Measurements from ENCODE around the gene MYOM1.

MYOM1 gene

DNA sequence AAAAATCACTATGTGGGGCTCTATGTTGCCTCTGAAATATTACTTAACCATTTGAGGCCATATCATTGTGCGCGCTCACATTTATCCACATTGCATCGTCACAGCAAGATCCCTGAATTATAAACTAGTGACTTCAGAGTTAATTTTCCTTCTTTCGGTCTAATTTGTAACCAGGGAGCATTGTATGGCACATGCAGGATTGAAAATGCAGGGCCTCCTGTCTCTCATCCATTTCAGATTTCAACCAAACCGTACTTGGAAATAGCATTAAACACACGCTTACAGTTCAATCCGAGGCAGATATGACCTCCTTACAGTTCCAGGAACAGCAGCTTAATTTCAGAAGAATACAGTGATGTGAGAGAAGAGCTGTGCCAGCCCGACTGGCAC, 532 bp downstream of the MYOM1 start:
- no peak for TF ChIP-seq GATA3 (IDR thresholded peaks at IDR 0.05; ENCODE audit: low read depth, low read length)
- no peak for TF ChIP-seq GATA2 (IDR thresholded peaks at IDR 0.05; ENCODE audit: low read depth, low read length)

DNA sequence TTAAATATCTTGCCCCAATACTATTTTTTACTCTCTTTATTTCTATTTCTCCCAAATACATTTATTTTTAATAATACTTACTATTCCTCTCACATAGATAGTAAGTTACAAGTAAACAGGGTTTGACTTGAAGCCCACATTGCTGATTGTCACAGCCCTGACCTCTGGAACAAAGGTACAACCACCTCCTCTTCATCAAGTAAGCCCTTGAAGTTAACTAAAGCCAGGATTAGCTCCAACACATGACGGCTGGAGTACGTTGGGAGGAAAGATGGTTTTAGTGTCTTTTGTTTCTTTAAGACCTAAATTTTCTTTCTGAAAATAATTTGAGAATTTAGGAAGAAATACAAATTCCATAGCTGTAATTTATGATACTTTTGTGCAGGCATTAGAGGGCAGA, 949 bp downstream of the MYOM1 start:
- TF ChIP-seq GATA2 (IDR thresholded peaks at IDR 0.05; ENCODE audit: low read depth, low read length) (no peak), GATA3 (IDR thresholded peaks at IDR 0.05; ENCODE audit: low read depth, low read length) (no peak)

DNA sequence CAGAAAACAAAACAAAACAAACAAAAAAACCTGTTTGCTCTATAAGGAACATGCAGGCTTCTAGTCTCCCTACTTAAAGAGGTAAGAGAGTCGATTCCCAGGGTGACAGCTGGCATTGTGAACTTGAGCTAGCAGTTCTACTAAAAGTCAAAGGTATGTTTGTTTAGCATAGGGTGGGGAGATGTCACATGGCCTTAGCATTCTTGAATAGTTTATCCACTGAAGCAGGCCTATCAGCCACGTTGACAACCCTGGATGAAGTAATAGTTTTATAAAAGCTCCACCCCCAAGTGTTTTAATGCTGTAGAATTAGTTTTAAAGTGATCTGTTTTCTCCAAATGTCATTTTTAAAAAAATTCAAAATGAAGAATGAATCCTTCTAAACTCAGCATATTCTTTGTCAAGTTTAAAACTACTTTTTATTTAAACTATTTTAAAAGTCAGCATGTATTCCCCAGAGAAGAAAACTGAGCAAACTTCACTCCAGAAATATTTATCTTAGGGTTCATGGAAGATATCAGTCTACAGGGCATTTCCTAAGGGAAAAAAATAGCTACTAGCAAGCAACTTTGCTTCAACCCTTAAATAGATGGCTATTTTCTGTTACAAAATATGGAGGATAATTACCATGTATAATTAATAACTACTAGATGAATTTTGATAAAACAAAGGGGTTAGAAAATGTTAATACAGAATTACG, 1.7 kb downstream of the MYOM1 start:
- TF ChIP-seq GATA3 (IDR thresholded peaks at IDR 0.05; ENCODE audit: low read depth, low read length): no peak
- TF ChIP-seq GATA2 (IDR thresholded peaks at IDR 0.05; ENCODE audit: low read depth, low read length): no peak

DNA sequence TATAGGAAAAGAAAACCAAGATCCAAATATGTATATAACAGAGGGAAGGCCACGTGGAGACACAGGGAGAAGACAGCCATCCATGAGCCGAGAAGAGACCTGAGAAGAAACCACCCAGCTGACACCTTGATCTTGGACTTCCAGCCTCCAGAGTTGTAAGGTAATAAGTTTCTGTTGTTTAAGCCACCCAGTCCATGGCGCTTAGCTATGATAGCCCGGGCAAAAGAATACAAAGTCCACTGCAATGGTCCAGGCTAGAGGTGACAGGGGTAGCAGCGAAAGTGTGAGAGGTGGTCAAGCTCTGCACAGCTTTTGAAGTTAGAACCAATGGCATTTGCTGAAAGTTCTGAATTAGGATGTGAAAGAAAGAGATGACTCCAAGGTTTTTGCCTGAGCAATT, 2.8 kb downstream of the MYOM1 start:
- TF ChIP-seq GATA2 (IDR thresholded peaks at IDR 0.05; ENCODE audit: low read depth, low read length): no peak
- no peak for TF ChIP-seq GATA3 (IDR thresholded peaks at IDR 0.05; ENCODE audit: low read depth, low read length)

DNA sequence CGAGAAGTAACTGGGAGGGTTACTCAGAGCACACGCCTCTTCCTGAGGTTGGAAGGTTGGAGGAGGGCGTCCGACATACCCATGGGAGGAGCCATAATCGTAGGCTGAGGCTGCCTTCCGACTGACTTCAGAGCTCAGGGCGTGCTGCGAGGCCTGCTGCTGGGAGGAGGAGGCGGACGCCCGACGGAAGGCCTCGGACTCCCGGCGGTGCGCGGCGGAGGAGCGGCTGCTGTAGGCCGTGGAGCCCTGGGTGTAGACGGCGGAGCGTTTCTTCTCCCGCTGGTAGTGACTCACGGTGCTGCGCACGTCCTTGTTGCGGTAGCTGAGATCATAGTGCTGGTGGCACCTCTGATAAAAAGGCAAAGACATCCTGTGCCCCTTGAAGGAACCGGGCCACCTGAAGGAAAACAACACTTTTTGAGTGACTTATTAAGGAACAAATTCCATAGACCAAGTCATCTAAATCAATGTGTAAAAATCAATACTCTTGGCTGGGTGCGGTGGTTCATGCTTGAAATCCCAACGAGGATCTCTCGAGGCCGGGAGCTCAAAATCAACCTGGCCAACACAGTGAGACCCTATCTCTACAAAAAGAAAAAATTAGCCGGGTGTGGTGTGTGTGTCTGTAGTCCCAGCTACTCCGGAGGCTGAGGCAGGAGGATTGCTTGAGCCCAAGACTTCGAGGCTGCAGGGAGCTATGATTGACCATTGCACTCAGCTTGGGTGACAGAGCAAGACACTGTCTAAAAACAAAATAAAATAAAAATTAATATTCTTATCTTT, 4.7 kb downstream of the MYOM1 start:
- TF ChIP-seq GATA3 (IDR thresholded peaks at IDR 0.05; ENCODE audit: low read depth, low read length): no peak
- no peak for TF ChIP-seq GATA2 (IDR thresholded peaks at IDR 0.05; ENCODE audit: low read depth, low read length)

- no peak for TF ChIP-seq GATA3 (IDR thresholded peaks at IDR 0.05; ENCODE audit: low read depth, low read length)
- no peak for TF ChIP-seq GATA2 (IDR thresholded peaks at IDR 0.05; ENCODE audit: low read depth, low read length)
Measured at GRCh38 chr18:3213300-3214059, 6.3 kb downstream of the MYOM1 start.

GRCh38 chr18:3212657-3213056, 7.1 kb downstream of the MYOM1 start:
- no peak for TF ChIP-seq GATA2 (IDR thresholded peaks at IDR 0.05; ENCODE audit: low read depth, low read length)
- TF ChIP-seq GATA3 (IDR thresholded peaks at IDR 0.05; ENCODE audit: low read depth, low read length): no peak

DNA sequence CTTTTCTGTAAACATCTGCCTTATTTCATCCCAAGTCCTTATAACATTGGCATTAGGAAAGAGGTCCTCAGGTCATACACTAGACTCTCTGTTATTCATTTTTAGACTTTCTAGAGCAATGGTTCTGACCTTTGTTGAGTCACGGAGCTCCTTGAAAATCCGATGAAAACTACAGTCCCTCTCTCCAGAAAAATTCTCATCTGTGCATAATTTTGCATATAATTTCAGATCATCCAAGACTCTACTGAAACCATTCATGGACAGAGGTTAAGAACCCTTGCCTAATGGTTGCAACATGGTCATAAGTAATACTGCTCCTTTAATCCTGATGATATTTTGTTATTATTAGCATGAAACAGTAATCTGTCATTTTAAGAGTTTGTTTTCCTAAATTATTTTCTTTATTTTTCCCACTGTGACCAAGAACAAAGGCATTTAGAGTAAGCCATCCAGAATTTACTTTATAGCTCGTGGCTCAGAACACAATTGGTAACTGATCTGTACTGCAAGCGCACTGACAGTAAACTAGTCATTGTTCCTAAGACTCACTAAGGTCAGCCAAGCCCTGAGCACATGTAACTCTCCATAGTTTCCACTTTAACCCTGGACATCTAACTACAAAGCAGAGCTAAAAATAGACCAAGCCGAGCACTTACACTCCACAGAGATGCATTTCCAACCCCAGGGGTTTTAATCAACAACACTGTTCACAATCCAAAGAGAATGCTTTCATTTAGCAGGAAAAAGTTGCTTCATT, 8.4 kb downstream of the MYOM1 start:
- TF ChIP-seq GATA3 (IDR thresholded peaks at IDR 0.05; ENCODE audit: low read depth, low read length): no peak
- TF ChIP-seq GATA2 (IDR thresholded peaks at IDR 0.05; ENCODE audit: low read depth, low read length): no peak

DNA sequence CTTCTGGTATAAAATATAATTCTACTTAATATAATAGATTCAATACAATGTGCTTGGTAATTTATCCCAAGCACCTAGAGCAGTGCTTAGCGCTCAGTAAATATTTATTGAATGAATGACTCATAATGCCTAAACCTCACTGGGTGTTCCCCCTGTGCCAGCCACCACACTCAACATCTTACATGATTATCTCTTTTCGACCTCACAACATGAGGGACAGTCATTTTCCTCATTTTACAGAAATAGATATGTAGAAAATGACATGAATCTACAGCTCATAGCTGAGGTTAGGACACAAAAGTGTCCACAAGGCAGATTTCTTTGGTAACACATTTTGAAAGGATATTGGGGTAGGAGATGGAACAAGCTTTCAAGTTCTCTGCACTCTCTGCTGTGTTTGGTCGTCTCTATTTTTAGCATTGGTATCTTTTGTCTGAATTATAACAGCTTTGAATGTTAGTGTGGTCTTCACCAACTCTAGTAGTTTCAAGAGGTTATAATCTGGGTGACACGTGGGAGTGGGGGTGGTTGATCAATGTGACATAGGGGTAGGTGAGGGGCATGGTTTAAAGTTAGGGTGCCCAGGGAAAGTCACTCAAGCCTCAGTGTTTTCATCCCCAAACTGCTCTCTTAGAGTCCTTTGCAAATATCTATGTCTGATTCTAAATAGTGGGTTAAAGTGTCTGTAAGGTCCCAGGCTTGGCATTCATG, 9.8 kb downstream of the MYOM1 start:
- TF ChIP-seq GATA2 (IDR thresholded peaks at IDR 0.05; ENCODE audit: low read depth, low read length) (no peak), GATA3 (IDR thresholded peaks at IDR 0.05; ENCODE audit: low read depth, low read length) (no peak)

- TF ChIP-seq GATA3 (IDR thresholded peaks at IDR 0.05; ENCODE audit: low read depth, low read length) (no peak), GATA2 (IDR thresholded peaks at IDR 0.05; ENCODE audit: low read depth, low read length) (no peak)
Measured at GRCh38 chr18:3207565-3207964, 12.2 kb downstream of the MYOM1 start.

DNA sequence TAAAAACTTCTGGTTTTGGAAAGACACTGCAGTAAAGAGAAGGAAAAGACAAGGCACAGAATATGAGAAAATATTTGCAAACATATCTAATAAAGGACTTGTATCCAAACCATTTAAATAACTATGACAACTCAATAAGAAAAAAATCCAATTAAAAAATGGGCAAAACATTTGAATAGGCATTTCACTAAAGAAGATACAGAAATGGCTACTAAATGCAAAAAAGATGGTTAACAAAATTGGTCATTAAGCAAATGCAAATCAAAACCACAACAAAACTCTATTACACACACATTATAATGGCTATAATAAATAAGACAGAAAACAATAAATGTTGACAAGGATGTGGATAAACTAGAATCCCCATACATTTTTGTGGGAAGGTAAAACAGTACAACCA, 14.5 kb downstream of the MYOM1 start:
- TF ChIP-seq GATA3 (IDR thresholded peaks at IDR 0.05; ENCODE audit: low read depth, low read length): no peak

DNA sequence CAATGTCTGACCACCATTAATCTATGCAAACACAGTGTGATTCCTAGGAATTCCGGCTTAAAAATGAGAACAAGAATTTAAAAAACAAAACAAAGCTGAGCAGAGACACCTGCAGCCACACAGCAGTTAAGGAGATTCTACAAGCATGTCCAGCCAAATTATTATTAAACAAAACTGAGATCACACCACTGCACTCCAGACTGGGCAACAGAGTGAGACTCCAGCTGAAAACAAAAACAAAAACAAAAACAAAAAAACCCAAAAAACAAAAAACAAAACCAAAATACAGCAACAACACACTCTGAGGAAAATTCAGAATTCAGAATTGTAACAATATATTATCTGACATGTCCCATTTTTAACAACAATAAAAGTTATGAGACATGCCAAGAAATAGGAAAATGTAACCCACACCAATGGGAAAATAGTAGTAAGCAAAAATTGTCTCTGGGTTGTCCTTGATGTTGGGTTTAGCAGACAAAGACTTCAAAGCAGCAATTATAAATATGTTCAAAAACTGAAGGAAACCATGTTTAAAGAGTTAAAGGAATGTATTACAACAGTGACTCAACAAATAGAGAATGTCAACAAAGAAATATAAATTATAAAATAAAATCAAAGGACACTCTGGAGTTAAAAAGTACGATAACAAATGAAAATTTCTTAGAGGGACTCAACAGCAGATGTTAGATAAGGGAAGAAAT, 19.7 kb downstream of the MYOM1 start:
- TF ChIP-seq GATA2 (IDR thresholded peaks at IDR 0.05; ENCODE audit: low read depth, low read length) (no peak), GATA3 (IDR thresholded peaks at IDR 0.05; ENCODE audit: low read depth, low read length) (no peak)

All from SH-SY5Y (cell line).